Fibroblast of upper back skin (primary cell): ENCODE measurements around the gene TMEM144.

Experiments used
- DNase-seq: peaks from one replicate; pipeline ENCODE4 v3.0.0-alpha.2; 2013

The TMEM144 gene

GRCh38 chr4:158302076-158302866 is 92.0 kb downstream of the TMEM144 start:
- DNase-seq, result peak; percentile 79

- no peak for DNase-seq
These were observed 94.4 kb downstream of the TMEM144 start for GRCh38 chr4:158304694-158305093.
